Tibial nerve (tissue), 3 donors: ENCODE results near the gene GIGYF1.

Experiments
- CTCF ChIP-seq, 5 experiments: fragments of 200-600 bp in 3 of 5; fragments of 450-650 bp in 2 of 5; sonication (generic) in 3 of 5; IDR thresholded peaks; one replicate each; pipeline ENCODE4 v1.5.1; 2016 to 2019; ENCODE audit warnings: antibody characterized with exemption in 5 of 5, mild to moderate bottlenecking in 3 of 5, moderate library complexity in 2 of 5
- POLR2A ChIP-seq, 2 donors: fragments of 450-650 bp; IDR thresholded peaks; one replicate each; pipeline ENCODE4 v1.6.1; 2017; ENCODE audit warnings: antibody characterized with exemption in 2 of 2, mild to moderate bottlenecking in 2 of 2, moderate library complexity in 2 of 2

- TF ChIP-seq POLR2A (IDR thresholded peaks at IDR 0.05) (no peak), CTCF (IDR thresholded peaks at IDR 0.05) (no peak)
Observed at GRCh38 chr7:100711369-100711768, 17.3 kb upstream of the GIGYF1 start.
